OCI-LY1 (cell line): ENCODE measurements around the gene LINC01488.

Experiments used
- H2AFZ ChIP-seq: fragments of 200-600 bp; sonication (generic), shearing (Covaris generic); 2 replicates; pipeline ENCODE4 v1.6.0; 2014; ENCODE audit warnings: antibody characterized with exemption, mild to moderate bottlenecking, low read length
- H3F3A ChIP-seq: fragments of 200-600 bp; sonication (generic), shearing (Covaris generic); 2 replicates; pipeline ENCODE4 v1.6.0; 2014; ENCODE audit warnings: mild to moderate bottlenecking, antibody characterized with exemption, low read length, moderate library complexity; ENCODE audit not compliant: insufficient read depth
- H3K27ac ChIP-seq: fragments of 200-600 bp; sonication (generic); 2 replicates; pipeline ENCODE4 v1.5.1; 2014; ENCODE audit warnings: low read length, mixed run types, mild to moderate bottlenecking, low read depth; ENCODE audit not compliant: poor library complexity, severe bottlenecking
- H3K27me3 ChIP-seq: fragments of 200-600 bp; sonication (generic); 2 replicates; pipeline ENCODE4 v1.6.0; 2014; ENCODE audit warnings: antibody characterized with exemption, mild to moderate bottlenecking, low read length, moderate library complexity; ENCODE audit not compliant: insufficient read depth
- H3K36me3 ChIP-seq: fragments of 200-600 bp; sonication (generic); 2 replicates; pipeline ENCODE4 v1.6.1; 2014; ENCODE audit warnings: mild to moderate bottlenecking, antibody characterized with exemption, low read length, moderate library complexity, mixed read lengths; ENCODE audit not compliant: insufficient read depth
- H3K4me1 ChIP-seq: fragments of 200-600 bp; sonication (generic); 2 replicates; pipeline ENCODE4 v1.5.1; 2014; ENCODE audit warnings: mild to moderate bottlenecking, low read length, moderate library complexity; ENCODE audit not compliant: insufficient read depth, severe bottlenecking
- H3K4me2 ChIP-seq: fragments of 200-600 bp; sonication (generic), shearing (Covaris generic); 2 replicates; pipeline ENCODE4 v1.6.1; 2014; ENCODE audit warnings: low read length
- H3K4me3 ChIP-seq: fragments of 200-600 bp; sonication (generic); 2 replicates; pipeline ENCODE4 v1.5.1; 2014; ENCODE audit warnings: low read length, low read depth, mild to moderate bottlenecking, mixed read lengths; ENCODE audit not compliant: poor library complexity, severe bottlenecking
- H3K79me2 ChIP-seq: fragments of 200-600 bp; shearing (Covaris generic); 2 replicates; pipeline ENCODE4 v1.6.1; 2016; ENCODE audit warnings: mixed run types, low read length, mixed read lengths; ENCODE audit not compliant: insufficient read depth
- H3K9ac ChIP-seq: fragments of 200-600 bp; sonication (generic), shearing (Covaris generic); 2 replicates; pipeline ENCODE4 v1.6.1; 2014; ENCODE audit warnings: mild to moderate bottlenecking, low read length, mixed read lengths
- H3K9me2 ChIP-seq: fragments of 200-600 bp; sonication (generic), shearing (Covaris generic); 2 replicates; pipeline ENCODE4 v1.6.1; 2014; ENCODE audit warnings: low read depth, mild to moderate bottlenecking, low read length, mixed read lengths
- H3K9me3 ChIP-seq: fragments of 200-600 bp; shearing (Covaris generic); 2 replicates; pipeline ENCODE4 v1.6.1; 2014; ENCODE audit warnings: low read length, mixed read lengths
- H4K20me1 ChIP-seq: fragments of 200-600 bp; sonication (generic), shearing (Covaris generic); 2 replicates; pipeline ENCODE4 v1.6.0; 2016; ENCODE audit warnings: mild to moderate bottlenecking, low read length; ENCODE audit not compliant: insufficient read depth
- CTCF ChIP-seq: fragments of 200-600 bp; sonication (generic), shearing (Covaris generic); IDR thresholded peaks from 2 replicates; pipeline ENCODE4 v1.5.1; 2017; ENCODE audit warnings: mild to moderate bottlenecking, antibody characterized with exemption, low read length, moderate library complexity, mixed read lengths
- EZH2 ChIP-seq: fragments of 200-600 bp; sonication (generic), shearing (Covaris generic); IDR thresholded peaks from 2 replicates; pipeline ENCODE4 v1.8.0; 2017; ENCODE audit warnings: borderline replicate concordance, mixed run types, mild to moderate bottlenecking, antibody characterized with exemption, low read length, moderate library complexity, mixed read lengths

LINC01488 gene

GRCh38 chr11:69511358-69512055 lies 30.0 kb downstream of the LINC01488 start:
- Histone ChIP-seq H3K27me3 (no peaks in the 10 kb centered on the region), H3K4me2 (no peak overlapping the region), H3K4me3 (no peak overlapping the region), H3K36me3 (no peaks in the 10 kb centered on the region), H3K4me1 (no peaks in the 10 kb centered on the region), H4K20me1 (no peaks in the 10 kb centered on the region), H3K9me2 (no peaks in the 10 kb centered on the region), H3K9ac (no peak overlapping the region), H3F3A (no peaks in the 10 kb centered on the region), H3K79me2 (no peaks in the 10 kb centered on the region), H3K9me3 (no peaks in the 10 kb centered on the region), H2AFZ (no peak overlapping the region), H3K27ac (no peak overlapping the region)
- no peak for TF ChIP-seq EZH2
- TF ChIP-seq CTCF, result no peak

GRCh38 chr11:69512136-69512535 lies 30.7 kb downstream of the LINC01488 start:
- no peaks in the 10 kb centered on the region for H3F3A ChIP-seq
- no peaks in the 10 kb centered on the region for H4K20me1 ChIP-seq
- H3K4me2 ChIP-seq, result no peak overlapping the region
- H2AFZ ChIP-seq, result no peak overlapping the region
- H3K4me3 ChIP-seq, result no peak overlapping the region
- no peaks in the 10 kb centered on the region for H3K27me3 ChIP-seq
- no peaks in the 10 kb centered on the region for H3K79me2 ChIP-seq
- no peak overlapping the region for H3K27ac ChIP-seq
- H3K9me2 ChIP-seq, result no peaks in the 10 kb centered on the region
- H3K36me3 ChIP-seq, result no peaks in the 10 kb centered on the region
- no peaks in the 10 kb centered on the region for H3K4me1 ChIP-seq
- no peak overlapping the region for H3K9ac ChIP-seq
- no peak for TF ChIP-seq CTCF
- TF ChIP-seq EZH2, result no peak
- no peaks in the 10 kb centered on the region for H3K9me3 ChIP-seq

GRCh38 chr11:69512790-69513189 lies 31.3 kb downstream of the LINC01488 start:
- no peaks in the 10 kb centered on the region for H3K9me2 ChIP-seq

More at GRCh38 chr11:69512790-69513189, 31.3 kb downstream of the LINC01488 start:
- H3K27ac ChIP-seq, result no peak overlapping the region
- H3K4me1 ChIP-seq, result no peaks in the 10 kb centered on the region
- no peaks in the 10 kb centered on the region for H4K20me1 ChIP-seq
- no peaks in the 10 kb centered on the region for H3K79me2 ChIP-seq
- H3K36me3 ChIP-seq, result no peaks in the 10 kb centered on the region
- TF ChIP-seq EZH2, result no peak
- TF ChIP-seq CTCF, result no peak
- no peaks in the 10 kb centered on the region for H3K27me3 ChIP-seq
- H3K4me3 ChIP-seq, result no peak overlapping the region
- no peak overlapping the region for H3K9ac ChIP-seq
- no peak overlapping the region for H3K4me2 ChIP-seq
- H3F3A ChIP-seq, result no peaks in the 10 kb centered on the region
- H2AFZ ChIP-seq, result no peak overlapping the region
- H3K9me3 ChIP-seq, result no peaks in the 10 kb centered on the region
